DOHH2 (cell line): ENCODE measurements around the gene ZNF385D.

ENCODE experiments used
- H3F3A ChIP-seq: fragments of 200-600 bp; sonication (generic), shearing (Covaris generic); 2 replicates; pipeline ENCODE4 v1.6.0; 2016; ENCODE audit warnings: antibody characterized with exemption, mild to moderate bottlenecking; ENCODE audit not compliant: control insufficient read depth, insufficient read depth
- H3K27ac ChIP-seq: fragments of 200-600 bp; sonication (generic); 2 replicates; pipeline ENCODE4 v1.5.1; 2014; ENCODE audit warnings: low read depth, mild to moderate bottlenecking, low read length, moderate library complexity
- H3K27me3 ChIP-seq: fragments of 200-600 bp; sonication (generic); 2 replicates; pipeline ENCODE4 v1.6.1; 2014; ENCODE audit warnings: mild to moderate bottlenecking, low read length, mixed read lengths; ENCODE audit not compliant: control insufficient read depth
- H3K36me3 ChIP-seq: fragments of 200-600 bp; sonication (generic); 2 replicates; pipeline ENCODE4 v1.6.1; 2014; ENCODE audit warnings: mild to moderate bottlenecking, low read length, moderate library complexity, mixed read lengths; ENCODE audit not compliant: control insufficient read depth
- H3K4me1 ChIP-seq: fragments of 200-600 bp; sonication (generic); 2 replicates; pipeline ENCODE4 v1.6.1; 2014; ENCODE audit warnings: mild to moderate bottlenecking, low read length, mixed read lengths; ENCODE audit not compliant: control insufficient read depth
- H3K4me2 ChIP-seq: fragments of 200-600 bp; sonication (generic); 2 replicates; pipeline ENCODE4 v1.6.0; 2014; ENCODE audit warnings: mild to moderate bottlenecking, low read length, moderate library complexity
- H3K4me3 ChIP-seq: fragments of 200-600 bp; sonication (generic); 2 replicates; pipeline ENCODE4 v1.5.1; 2014; ENCODE audit warnings: mild to moderate bottlenecking, low read length, mixed read lengths
- H3K79me2 ChIP-seq: fragments of 200-600 bp; sonication (generic); 2 replicates; pipeline ENCODE4 v1.6.1; 2014; ENCODE audit warnings: mild to moderate bottlenecking, low read length, mixed read lengths; ENCODE audit not compliant: control insufficient read depth
- H3K9me2 ChIP-seq: fragments of 200-600 bp; sonication (generic); replicated peaks from 2 replicates; pipeline ENCODE4 v1.6.1; 2014; ENCODE audit warnings: mild to moderate bottlenecking, low read length, mixed read lengths; ENCODE audit not compliant: control insufficient read depth
- H3K9me3 ChIP-seq: fragments of 200-600 bp; sonication (generic); 2 replicates; pipeline ENCODE4 v1.6.1; 2014; ENCODE audit warnings: antibody characterized with exemption, low read length, mixed read lengths; ENCODE audit not compliant: control insufficient read depth, insufficient read depth
- H4K20me1 ChIP-seq: fragments of 200-600 bp; sonication (generic); 2 replicates; pipeline ENCODE4 v1.6.0; 2014; ENCODE audit warnings: low read depth, mild to moderate bottlenecking, antibody characterized with exemption, low read length, moderate library complexity; ENCODE audit not compliant: control insufficient read depth, insufficient read depth
- EZH2phosphoT487 ChIP-seq: fragments of 200-600 bp; sonication (generic); IDR thresholded peaks from 2 replicates; pipeline ENCODE4 v1.6.1; 2017; ENCODE audit warnings: borderline replicate concordance, mild to moderate bottlenecking, antibody characterized with exemption, low read length, moderate library complexity, mixed read lengths
- TF ChIP-seq, protein P1 (sequence below): fragments of 200-600 bp; sonication (generic); IDR thresholded peaks from one replicate; pipeline ENCODE4 v1.5.1; 2014; ENCODE audit warnings: antibody characterized with exemption, mild to moderate bottlenecking, low read depth, low read length; ENCODE audit not compliant: poor library complexity, severe bottlenecking

The ZNF385D gene

GRCh38 chr3:21779909-21780308 is 28.9 kb upstream of the ZNF385D start:
- Histone ChIP-seq H3K27me3 (no peaks in the 10 kb centered on the region), H3F3A (no peaks in the 10 kb centered on the region), H3K4me3 (no peak overlapping the region), H4K20me1 (no peaks in the 10 kb centered on the region), H3K36me3 (no peaks in the 10 kb centered on the region), H3K4me2 (no peak overlapping the region), H3K9me3 (no peaks in the 10 kb centered on the region), H3K9me2 (no peaks in the 10 kb centered on the region), H3K4me1 (no peaks in the 10 kb centered on the region), H3K79me2 (no peaks in the 10 kb centered on the region), H3K27ac (no peak overlapping the region)
- TF ChIP-seq, protein P1, sequence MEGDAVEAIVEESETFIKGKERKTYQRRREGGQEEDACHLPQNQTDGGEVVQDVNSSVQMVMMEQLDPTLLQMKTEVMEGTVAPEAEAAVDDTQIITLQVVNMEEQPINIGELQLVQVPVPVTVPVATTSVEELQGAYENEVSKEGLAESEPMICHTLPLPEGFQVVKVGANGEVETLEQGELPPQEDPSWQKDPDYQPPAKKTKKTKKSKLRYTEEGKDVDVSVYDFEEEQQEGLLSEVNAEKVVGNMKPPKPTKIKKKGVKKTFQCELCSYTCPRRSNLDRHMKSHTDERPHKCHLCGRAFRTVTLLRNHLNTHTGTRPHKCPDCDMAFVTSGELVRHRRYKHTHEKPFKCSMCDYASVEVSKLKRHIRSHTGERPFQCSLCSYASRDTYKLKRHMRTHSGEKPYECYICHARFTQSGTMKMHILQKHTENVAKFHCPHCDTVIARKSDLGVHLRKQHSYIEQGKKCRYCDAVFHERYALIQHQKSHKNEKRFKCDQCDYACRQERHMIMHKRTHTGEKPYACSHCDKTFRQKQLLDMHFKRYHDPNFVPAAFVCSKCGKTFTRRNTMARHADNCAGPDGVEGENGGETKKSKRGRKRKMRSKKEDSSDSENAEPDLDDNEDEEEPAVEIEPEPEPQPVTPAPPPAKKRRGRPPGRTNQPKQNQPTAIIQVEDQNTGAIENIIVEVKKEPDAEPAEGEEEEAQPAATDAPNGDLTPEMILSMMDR: no peak
- TF ChIP-seq EZH2phosphoT487: no peak

DNA sequence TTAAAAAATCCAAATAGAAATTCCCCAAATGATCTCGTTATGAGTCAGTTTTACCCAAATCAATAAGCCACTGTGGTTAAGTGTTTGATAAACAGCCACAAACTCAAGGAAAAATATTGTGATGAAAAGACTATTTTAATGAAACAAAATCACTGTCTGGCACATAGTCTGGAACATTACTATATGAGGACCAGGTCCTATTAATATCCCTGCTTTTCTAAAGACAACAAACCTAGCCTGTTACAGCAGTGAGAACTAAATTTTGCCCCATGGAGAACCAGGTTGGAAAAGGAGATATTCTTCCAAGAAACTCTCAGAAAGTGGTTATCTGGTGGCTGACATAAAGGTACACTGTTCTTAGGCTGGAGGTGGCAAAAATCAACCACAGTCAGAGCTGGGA is 27.7 kb upstream of the ZNF385D start:
- H4K20me1 ChIP-seq: no peaks in the 10 kb centered on the region
- no peaks in the 10 kb centered on the region for H3F3A ChIP-seq
- no peaks in the 10 kb centered on the region for H3K36me3 ChIP-seq
- H3K9me2 ChIP-seq: no peaks in the 10 kb centered on the region
- H3K4me1 ChIP-seq: no peaks in the 10 kb centered on the region
- no peaks in the 10 kb centered on the region for H3K79me2 ChIP-seq
- TF ChIP-seq EZH2phosphoT487: no peak
- TF ChIP-seq, protein P1: no peak
- H3K27me3 ChIP-seq: no peaks in the 10 kb centered on the region
- H3K4me2 ChIP-seq: no peak overlapping the region
- no peak overlapping the region for H3K27ac ChIP-seq
- H3K9me3 ChIP-seq: no peaks in the 10 kb centered on the region
- no peak overlapping the region for H3K4me3 ChIP-seq

DNA sequence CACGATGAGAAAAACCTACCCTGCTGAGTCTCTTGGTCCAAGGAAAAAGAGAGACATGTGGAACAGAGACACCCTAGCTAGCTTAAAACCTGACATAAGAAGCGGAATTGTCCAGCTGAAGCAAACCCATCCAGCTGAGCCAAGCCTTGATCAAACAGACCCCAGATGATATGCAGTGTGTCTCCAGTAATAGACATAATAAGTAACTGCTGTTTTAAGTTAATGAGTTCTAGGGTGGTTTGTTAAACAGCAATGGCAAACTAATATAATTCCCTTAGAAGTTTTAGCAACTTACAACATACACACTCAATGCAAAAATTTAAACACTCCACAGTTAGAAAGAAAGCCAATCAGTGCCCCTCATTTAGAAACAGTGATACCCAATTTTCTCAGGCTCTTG is 26.8 kb upstream of the ZNF385D start:
- no peak overlapping the region for H3K4me2 ChIP-seq
- no peak overlapping the region for H3K4me3 ChIP-seq
- H3K27me3 ChIP-seq: no peaks in the 10 kb centered on the region
- no peaks in the 10 kb centered on the region for H4K20me1 ChIP-seq
- H3K9me2 ChIP-seq: no peaks in the 10 kb centered on the region
- no peak overlapping the region for H3K27ac ChIP-seq
- no peaks in the 10 kb centered on the region for H3K79me2 ChIP-seq
- no peaks in the 10 kb centered on the region for H3K9me3 ChIP-seq
- H3K4me1 ChIP-seq: no peaks in the 10 kb centered on the region
- no peaks in the 10 kb centered on the region for H3F3A ChIP-seq
- H3K36me3 ChIP-seq: no peaks in the 10 kb centered on the region
- TF ChIP-seq, protein P1: no peak
- TF ChIP-seq EZH2phosphoT487: no peak

DNA sequence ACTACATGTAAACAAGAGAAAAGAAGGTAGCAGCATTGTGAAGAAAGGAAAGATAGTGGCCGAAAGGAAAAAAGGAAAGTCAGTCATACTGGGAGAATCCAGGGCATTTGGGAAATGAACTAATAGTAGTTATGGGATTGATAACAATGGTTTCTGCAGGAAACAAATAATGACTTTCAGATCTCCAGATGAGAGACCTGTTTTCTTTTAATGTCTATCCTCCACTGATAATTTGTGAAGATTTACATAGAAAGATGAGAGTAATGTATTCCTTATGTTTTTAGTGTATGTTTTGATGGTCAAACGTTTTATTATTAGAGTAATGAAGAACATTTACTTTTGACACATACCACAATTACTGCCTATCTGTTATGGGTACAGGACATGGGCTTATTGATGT is 15.0 kb upstream of the ZNF385D start:
- Histone ChIP-seq H3F3A (no peaks in the 10 kb centered on the region), H3K4me2 (no peak overlapping the region), H3K4me1 (no peaks in the 10 kb centered on the region), H3K9me3 (no peaks in the 10 kb centered on the region), H3K36me3 (no peaks in the 10 kb centered on the region), H3K4me3 (no peak overlapping the region), H3K79me2 (no peaks in the 10 kb centered on the region), H3K9me2 (no peaks in the 10 kb centered on the region), H3K27me3 (no peaks in the 10 kb centered on the region), H4K20me1 (no peaks in the 10 kb centered on the region), H3K27ac (no peak overlapping the region)
- no peak for TF ChIP-seq EZH2phosphoT487
- TF ChIP-seq, protein P1: no peak
